H9 (cell line): ENCODE results near the gene BDNF. TPM values are rescaled to one million over a fixed set of nuclear protein-coding genes. Genes with fewer than 3 reads are reported as not detected.

ENCODE experiments used
- DNase-seq: peaks from one replicate; pipeline ENCODE4 v3.0.0-alpha.2; 2017
- H2AFZ ChIP-seq: one replicate; pipeline ENCODE4 v1.6.1; 2013; ENCODE audit warnings: mild to moderate bottlenecking, low read length, control low read depth, moderate library complexity
- H2AK5ac ChIP-seq: 2 replicates; pipeline ENCODE4 v1.6.1; 2013; ENCODE audit warnings: low read length, control low read depth, mixed read lengths; ENCODE audit not compliant: insufficient read length
- H2BK120ac ChIP-seq: one replicate; pipeline ENCODE4 v1.6.1; 2013; ENCODE audit warnings: low read depth, mild to moderate bottlenecking, low read length, control low read depth, inconsistent platforms; ENCODE audit not compliant: poor library complexity, severe bottlenecking
- H2BK12ac ChIP-seq: 2 replicates; pipeline ENCODE4 v1.6.1; 2013; ENCODE audit warnings: low read length, control low read depth, mixed read lengths, low read depth; ENCODE audit not compliant: insufficient read length
- H2BK15ac ChIP-seq: 2 replicates; pipeline ENCODE4 v1.6.1; 2013; ENCODE audit warnings: low read depth, low read length, control low read depth
- H2BK20ac ChIP-seq: one replicate; pipeline ENCODE4 v1.6.1; 2013; ENCODE audit warnings: low read depth, mild to moderate bottlenecking, low read length, control low read depth, inconsistent platforms; ENCODE audit not compliant: poor library complexity, severe bottlenecking
- H2BK5ac ChIP-seq: 2 replicates; pipeline ENCODE4 v1.6.1; 2013; ENCODE audit warnings: low read length, control low read depth, mixed read lengths; ENCODE audit not compliant: insufficient read length
- H3K14ac ChIP-seq: 2 replicates; pipeline ENCODE4 v1.6.1; 2013; ENCODE audit warnings: low read length, control low read depth; ENCODE audit not compliant: insufficient read depth
- H3K18ac ChIP-seq: 2 replicates; pipeline ENCODE4 v1.6.1; 2013; ENCODE audit warnings: low read depth, mild to moderate bottlenecking, mixed read lengths, low read length, control low read depth; ENCODE audit not compliant: insufficient read length
- H3K23ac ChIP-seq: 2 replicates; pipeline ENCODE4 v1.6.1; 2013; ENCODE audit warnings: low read length, control low read depth, mixed read lengths, low read depth; ENCODE audit not compliant: insufficient read length
- H3K23me2 ChIP-seq: 2 replicates; pipeline ENCODE4 v1.6.1; 2013; ENCODE audit warnings: low read depth, mild to moderate bottlenecking, mixed read lengths, low read length, control low read depth; ENCODE audit not compliant: insufficient read length, poor library complexity, severe bottlenecking
- H3K27ac ChIP-seq: 2 replicates; pipeline ENCODE4 v1.5.1; 2013; ENCODE audit warnings: low read length, control low read depth, mixed read lengths, low read depth; ENCODE audit not compliant: insufficient read length
- H3K27me3 ChIP-seq: 2 replicates; pipeline ENCODE4 v1.6.1; 2013; ENCODE audit warnings: low read length, control low read depth, inconsistent platforms; ENCODE audit not compliant: insufficient read depth
- H3K4ac ChIP-seq: 2 replicates; pipeline ENCODE4 v1.6.1; 2013; ENCODE audit warnings: low read depth, mild to moderate bottlenecking, control low read depth, inconsistent platforms, low read length, moderate library complexity
- H3K4me1 ChIP-seq: 2 replicates; pipeline ENCODE4 v1.6.1; 2013; ENCODE audit warnings: low read length, control low read depth, inconsistent platforms; ENCODE audit not compliant: insufficient read depth
- H3K4me2 ChIP-seq: 2 replicates; pipeline ENCODE4 v1.6.1; 2013; ENCODE audit warnings: low read length, control low read depth, mixed read lengths; ENCODE audit not compliant: insufficient read length, insufficient read depth
- H3K56ac ChIP-seq: 2 replicates; pipeline ENCODE4 v1.6.1; 2013; ENCODE audit warnings: low read depth, mild to moderate bottlenecking, mixed read lengths, low read length, control low read depth; ENCODE audit not compliant: insufficient read length
- H3K79me1 ChIP-seq: 2 replicates; pipeline ENCODE4 v1.6.1; 2013; ENCODE audit warnings: low read depth, mild to moderate bottlenecking, moderate library complexity, low read length, control low read depth, inconsistent platforms; ENCODE audit not compliant: insufficient read depth, poor library complexity, severe bottlenecking
- H3K79me2 ChIP-seq: 2 replicates; pipeline ENCODE4 v1.6.1; 2013; ENCODE audit warnings: low read length, control low read depth, inconsistent platforms; ENCODE audit not compliant: insufficient read depth
- H3K9ac ChIP-seq: 2 replicates; pipeline ENCODE4 v1.6.1; 2013; ENCODE audit warnings: low read length, control low read depth, mixed read lengths; ENCODE audit not compliant: insufficient read length; ENCODE audit errors: extremely low read depth
- H3K9me3 ChIP-seq: one replicate; pipeline ENCODE4 v1.6.1; 2013; ENCODE audit warnings: low read depth, low read length, inconsistent platforms; ENCODE audit not compliant: control insufficient read depth
- H3T11ph ChIP-seq: one replicate; pipeline ENCODE4 v1.6.1; 2013; ENCODE audit warnings: mild to moderate bottlenecking, low read length, control low read depth, inconsistent platforms
- H4K20me1 ChIP-seq: one replicate; pipeline ENCODE4 v1.6.1; 2013; ENCODE audit not compliant: control insufficient read depth, insufficient read length, insufficient read depth
- H4K5ac ChIP-seq: 2 replicates; pipeline ENCODE4 v1.6.1; 2013; ENCODE audit warnings: low read depth, mild to moderate bottlenecking, mixed read lengths, low read length, control low read depth; ENCODE audit not compliant: insufficient read length
- H4K8ac ChIP-seq: replicated peaks from 2 replicates; pipeline ENCODE4 v1.6.1; 2013; ENCODE audit warnings: low read length, control low read depth, mixed read lengths, low read depth; ENCODE audit not compliant: insufficient read length
- H4K91ac ChIP-seq: 2 replicates; pipeline ENCODE4 v1.6.1; 2013; ENCODE audit warnings: low read depth, mild to moderate bottlenecking, moderate library complexity, mixed read lengths, low read length, control low read depth; ENCODE audit not compliant: insufficient read length
- H3K27ac Mint-ChIP-seq, 3 experiments: 2 replicates in 2 of 3; 3 replicates in 1 of 3; pipeline ENCODE4 v1.8.0; 2020 to 2021; ENCODE audit warnings: mixed read lengths in 3 of 3, mild to moderate bottlenecking in 1 of 3, moderate library complexity in 1 of 3
- H3K27me3 Mint-ChIP-seq: 2 replicates; pipeline ENCODE4 v1.8.0; 2021; ENCODE audit warnings: low read depth, mild to moderate bottlenecking, moderate library complexity, mixed read lengths
- H3K36me3 Mint-ChIP-seq, 3 experiments: 2 replicates in 2 of 3; 3 replicates in 1 of 3; pipeline ENCODE4 v1.8.0; 2020 to 2021; ENCODE audit warnings: low read depth in 3 of 3, mixed read lengths in 3 of 3; ENCODE audit not compliant: insufficient read depth in 1 of 3
- H3K4me1 Mint-ChIP-seq, 2 experiments: 2 replicates each; pipeline ENCODE4 v1.8.0; 2020; ENCODE audit warnings: mixed read lengths in 2 of 2
- H3K4me3 Mint-ChIP-seq, 2 experiments: 2 replicates in 1 of 2; 3 replicates in 1 of 2; pipeline ENCODE4 v1.8.0; 2020 to 2021; ENCODE audit warnings: mild to moderate bottlenecking in 2 of 2, mixed read lengths in 2 of 2, moderate library complexity in 1 of 2
- H3K9me3 Mint-ChIP-seq, 2 experiments: 2 replicates in 1 of 2; 3 replicates in 1 of 2; pipeline ENCODE4 v1.8.0; 2020; ENCODE audit warnings: mild to moderate bottlenecking in 2 of 2, mixed read lengths in 2 of 2, moderate library complexity in 1 of 2
- WGBS: extraction: QIAGEN DNeasy Blood & Tissue Kit; methylation state at CpG from one replicate; pipeline ENCODE4 v1.1.7; 2013; ENCODE audit warnings: missing lambda C conversion rate, low lambda C conversion rate, mixed read lengths; ENCODE audit not compliant: insufficient read length; ENCODE audit errors: extremely low coverage; 5-methylcytosine and 5-hydroxymethylcytosine counted together
- total RNA-seq: library from RNA; stranded (reverse); gene quantifications from 2 replicates; pipeline ENCODE4 v1.2.1, GENCODE V29; 2021
- TF ChIP-seq, protein P1 (sequence below): fragments of 200-600 bp; sonication (generic); conservative IDR thresholded peaks from 3 replicates; pipeline ENCODE4 v1.8.0; 2021; ENCODE audit warnings: antibody characterized with exemption, mild to moderate bottlenecking

Gene BDNF
- total RNA-seq, 1 experiment from 2014 or later: 2.7 TPM

DNA sequence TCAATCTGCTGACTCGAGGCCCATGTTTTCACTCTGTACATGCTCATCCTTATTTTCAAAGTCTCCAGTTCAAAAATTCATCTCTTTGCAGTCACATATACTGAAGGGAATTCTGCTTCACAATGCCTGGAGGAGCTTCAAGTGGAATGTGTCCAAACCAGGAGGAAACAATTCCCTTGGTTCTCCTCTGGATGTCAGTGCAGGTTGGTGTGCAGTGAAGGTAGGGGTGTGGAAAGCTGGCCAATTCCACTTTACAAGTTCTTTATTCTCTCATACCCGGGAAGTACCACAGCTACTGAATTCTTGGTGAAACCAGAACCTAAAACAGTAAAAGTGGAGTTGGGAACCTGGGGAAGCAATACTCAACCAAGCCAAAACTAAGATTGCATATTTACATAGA lies 57.3 kb downstream of the BDNF start:
- 0 out of 7 replicates have a peak, but pooled peaks cover 0 to 1% (median 0%) of the 10 kb centered on the region in 3 experiments for H3K36me3 Mint-ChIP-seq
- DNase-seq: no peak
- no CpG with 5 or more reads among the region's 2 CpGs for WGBS

More for the DNA sequence above, 57.3 kb downstream of the BDNF start:
- no peaks in the 10 kb centered on the region for H3K23me2 ChIP-seq
- H3K23ac ChIP-seq: no peak overlapping the region
- Mint-ChIP-seq H3K27ac (no peak overlapping the region), H3K4me3 (no peak overlapping the region), H3K27me3 (peaks cover 1% of the 10 kb centered on the region; the same call in 1 of the 2 replicates), H3K4me1 (peaks cover 12 to 21% of the 10 kb centered on the region in 2 experiments), H3K9me3 (no peaks in the 10 kb centered on the region)
- no peak overlapping the region for H2BK20ac ChIP-seq
- no peak overlapping the region for H2BK15ac ChIP-seq
- no peak overlapping the region for H3K18ac ChIP-seq
- no peaks in the 10 kb centered on the region for H3K79me2 ChIP-seq
- H3K14ac ChIP-seq: no peak overlapping the region
- H3K9ac ChIP-seq: no peak overlapping the region
- no peak overlapping the region for H4K8ac ChIP-seq
- H4K5ac ChIP-seq: no peak overlapping the region
- H3T11ph ChIP-seq: no peak overlapping the region
- H2BK12ac ChIP-seq: no peak overlapping the region
- H2BK5ac ChIP-seq: no peak overlapping the region
- H3K56ac ChIP-seq: no peak overlapping the region
- no peak overlapping the region for H3K4ac ChIP-seq
- no peak overlapping the region for H3K4me2 ChIP-seq
- no peaks in the 10 kb centered on the region for H3K4me1 ChIP-seq
- H3K27me3 ChIP-seq: no peaks in the 10 kb centered on the region
- H3K27ac ChIP-seq: no peak overlapping the region
- H2AK5ac ChIP-seq: no peak overlapping the region
- H3K9me3 ChIP-seq: no peaks in the 10 kb centered on the region
- TF ChIP-seq, protein P1, sequence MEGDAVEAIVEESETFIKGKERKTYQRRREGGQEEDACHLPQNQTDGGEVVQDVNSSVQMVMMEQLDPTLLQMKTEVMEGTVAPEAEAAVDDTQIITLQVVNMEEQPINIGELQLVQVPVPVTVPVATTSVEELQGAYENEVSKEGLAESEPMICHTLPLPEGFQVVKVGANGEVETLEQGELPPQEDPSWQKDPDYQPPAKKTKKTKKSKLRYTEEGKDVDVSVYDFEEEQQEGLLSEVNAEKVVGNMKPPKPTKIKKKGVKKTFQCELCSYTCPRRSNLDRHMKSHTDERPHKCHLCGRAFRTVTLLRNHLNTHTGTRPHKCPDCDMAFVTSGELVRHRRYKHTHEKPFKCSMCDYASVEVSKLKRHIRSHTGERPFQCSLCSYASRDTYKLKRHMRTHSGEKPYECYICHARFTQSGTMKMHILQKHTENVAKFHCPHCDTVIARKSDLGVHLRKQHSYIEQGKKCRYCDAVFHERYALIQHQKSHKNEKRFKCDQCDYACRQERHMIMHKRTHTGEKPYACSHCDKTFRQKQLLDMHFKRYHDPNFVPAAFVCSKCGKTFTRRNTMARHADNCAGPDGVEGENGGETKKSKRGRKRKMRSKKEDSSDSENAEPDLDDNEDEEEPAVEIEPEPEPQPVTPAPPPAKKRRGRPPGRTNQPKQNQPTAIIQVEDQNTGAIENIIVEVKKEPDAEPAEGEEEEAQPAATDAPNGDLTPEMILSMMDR: peak; percentile 29; the same call in 2 of the 3 replicates
- H3K79me1 ChIP-seq: no peaks in the 10 kb centered on the region
- H4K20me1 ChIP-seq: no peaks in the 10 kb centered on the region
- H2BK120ac ChIP-seq: no peak overlapping the region
- H4K91ac ChIP-seq: no peak overlapping the region
- H2AFZ ChIP-seq: no peak overlapping the region
